G401 (cell line): ENCODE measurements around the gene AKT2. TPM values are rescaled to one million over a fixed set of nuclear protein-coding genes. Genes with fewer than 3 reads are reported as not detected.
A peak's percentile ranks its signal among the peaks of the same experiment; 100 is the strongest.

Experiments
- DNase-seq: peaks from one replicate; pipeline ENCODE4 v3.0.0-alpha.2; 2015; ENCODE audit warnings: low spot score
- in situ Hi-C: cut with HindIII; loops from 2 replicates; pipeline ENCODE4 v1.10.0; 2016; ENCODE audit warnings: low sequenced_read_pairs, mixed read lengths
- total RNA-seq: library from RNA; depleted of rRNA; stranded (reverse); fragments of >200 nt; shearing (Covaris generic); gene quantifications from 2 replicates; pipeline ENCODE4 v1.2.3, GENCODE V29; 2014

The AKT2 gene
- total RNA-seq, 1 experiment from 2014 or later = 71.8 TPM

DNA sequence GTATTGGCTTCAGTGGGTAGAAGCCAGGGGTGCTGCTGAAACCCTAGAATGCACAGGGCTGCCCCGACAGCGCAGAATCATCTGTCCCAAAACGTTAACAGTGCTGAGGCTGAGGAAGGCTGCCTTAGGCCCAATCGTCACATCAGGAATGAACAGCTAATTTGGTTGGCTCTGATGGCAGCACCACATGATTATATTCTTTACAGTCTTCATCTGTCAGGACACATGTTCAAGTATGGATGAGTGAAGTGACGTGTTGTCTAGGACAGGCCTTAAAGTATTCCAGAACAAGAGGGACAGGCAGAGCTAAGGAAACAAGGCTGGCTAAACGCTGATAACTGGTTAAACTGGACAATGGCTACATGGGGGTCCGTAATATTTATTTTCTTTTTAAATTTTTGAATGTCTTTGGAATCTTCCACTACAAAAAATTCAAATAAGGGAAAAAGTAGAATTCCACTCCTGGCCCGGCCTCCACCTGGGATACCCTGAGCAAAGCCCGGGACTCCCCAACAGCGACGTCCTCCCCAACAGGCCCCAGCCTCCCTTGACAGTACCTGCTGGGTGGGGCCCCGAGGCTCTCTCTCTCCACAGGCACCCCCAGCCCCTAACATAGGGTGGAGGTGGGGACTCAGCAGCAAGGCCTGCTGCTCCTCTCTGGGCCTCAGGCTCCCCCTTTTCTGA, 43.9 kb downstream of the AKT2 start:
- no peak for DNase-seq
- in situ Hi-C loops = no loop called here

DNA sequence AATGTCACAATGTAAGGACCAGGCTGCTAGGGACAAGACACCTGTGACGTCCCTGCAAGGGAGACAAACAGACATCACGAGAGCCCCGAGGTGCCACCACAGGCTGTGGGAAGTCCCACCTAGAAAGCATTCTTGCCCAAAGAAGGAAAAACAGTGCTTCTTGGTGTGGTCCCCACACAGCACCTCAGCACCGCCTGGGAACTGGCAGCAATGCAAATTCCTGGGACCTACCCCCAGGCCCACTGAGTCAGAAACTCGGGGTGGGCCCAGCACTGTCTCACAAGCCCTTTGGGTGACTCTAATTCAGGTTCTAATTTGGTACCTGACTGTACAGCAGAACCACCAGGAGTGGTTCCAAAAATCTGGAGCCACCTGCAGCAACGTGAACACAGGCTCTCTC, 44.8 kb downstream of the AKT2 start:
- DNase-seq = no peak
- in situ Hi-C loops = no loop called here

DNA sequence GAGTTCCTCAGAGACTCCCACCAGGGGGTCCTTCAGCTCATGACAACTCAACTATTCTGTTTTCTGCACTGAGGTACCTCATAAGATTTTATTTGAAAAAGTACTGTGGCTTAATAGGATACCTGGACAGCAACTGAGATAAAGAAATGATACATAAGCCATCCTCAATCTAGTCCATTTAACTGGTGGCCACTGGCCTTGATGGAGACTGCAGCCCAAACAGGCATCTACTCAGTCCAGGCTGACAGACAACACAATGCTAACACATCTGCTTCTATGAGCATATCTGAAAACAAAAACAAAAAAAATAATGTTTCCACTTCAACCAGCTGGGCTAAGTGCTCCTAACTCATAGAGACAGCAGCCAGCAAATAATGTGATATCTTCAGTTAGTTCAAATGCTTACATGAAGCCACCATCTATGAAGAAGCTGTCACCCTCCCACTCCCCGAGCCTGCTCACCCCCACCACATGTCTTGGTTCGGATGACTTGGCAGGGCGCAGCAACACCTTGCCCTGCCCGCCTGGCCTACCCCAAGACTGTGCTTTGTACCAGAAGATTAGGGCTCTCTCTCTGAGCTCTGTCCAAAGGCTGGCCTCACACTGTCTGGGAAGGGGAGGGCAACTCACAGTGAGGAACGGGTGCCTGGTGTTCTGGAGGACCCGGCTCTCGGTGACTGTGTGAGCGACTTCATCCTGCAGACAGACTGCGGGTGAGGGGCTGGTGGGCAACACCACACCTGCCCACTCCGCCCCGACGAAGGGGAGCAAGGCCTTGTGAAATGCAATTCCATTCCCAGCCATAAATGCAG, 45.5 kb downstream of the AKT2 start:
- no peak for DNase-seq
- in situ Hi-C loops = no loop called here

DNA sequence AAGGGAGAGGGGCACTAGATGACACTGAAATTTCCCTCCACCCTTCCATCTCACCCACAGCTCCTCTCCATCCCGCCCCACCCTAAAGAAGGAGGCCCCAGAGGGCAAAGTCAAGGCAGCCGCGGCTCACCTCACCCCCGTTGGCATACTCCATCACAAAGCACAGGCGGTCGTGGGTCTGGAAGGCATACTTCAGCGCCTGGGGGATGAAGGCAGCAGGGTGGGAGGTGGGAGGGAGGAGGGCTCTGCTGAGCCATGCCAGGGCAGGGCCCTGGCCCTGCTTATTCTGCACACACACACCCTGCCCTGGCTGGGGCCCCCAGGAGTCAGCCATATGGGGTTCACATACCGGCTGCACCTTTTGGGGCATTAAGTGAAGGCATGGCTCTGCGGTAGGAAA, 46.4 kb downstream of the AKT2 start:
- no peak for DNase-seq
- in situ Hi-C loops = no loop called here

DNA sequence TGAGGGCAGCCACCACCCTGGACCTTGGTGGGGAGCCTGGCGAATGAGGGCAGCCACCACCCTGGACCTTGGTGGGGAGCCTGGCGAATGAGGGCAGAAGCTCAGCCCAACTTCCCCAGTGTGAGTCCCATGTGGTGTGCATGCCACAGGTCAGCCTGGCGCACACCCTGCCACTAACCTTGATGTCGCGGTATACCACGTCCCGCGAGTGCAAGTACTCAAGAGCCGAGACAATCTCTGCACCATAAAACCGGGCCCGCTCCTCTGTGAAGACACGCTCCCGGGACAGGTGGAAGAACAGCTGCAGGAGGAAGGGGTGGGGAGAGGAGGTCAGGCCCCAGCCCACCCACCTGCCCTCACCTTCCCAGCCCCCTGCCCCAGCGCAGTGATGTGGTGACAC, 47.4 kb downstream of the AKT2 start:
- DNase-seq = no peak
- in situ Hi-C loops = no loop called here

DNA sequence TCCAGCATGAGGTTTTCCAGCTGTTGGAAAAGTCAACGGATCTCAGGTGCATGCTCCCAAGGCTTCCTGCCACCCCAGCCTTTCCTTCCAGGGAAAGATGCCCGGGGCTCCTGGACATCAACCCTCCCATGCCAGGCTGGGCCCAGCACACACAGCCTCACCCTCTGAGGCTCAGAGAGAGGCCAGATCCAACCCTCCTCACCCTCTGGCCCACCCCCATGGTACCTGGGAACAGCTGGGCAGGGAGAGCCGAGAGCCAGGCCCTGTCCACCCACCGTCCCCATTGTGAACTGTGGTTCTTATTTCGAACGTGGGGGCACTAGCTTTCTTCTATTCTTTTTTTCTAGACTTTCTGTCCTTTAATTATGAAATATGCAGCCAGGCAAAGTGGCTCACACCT, 48.8 kb downstream of the AKT2 start:
- in situ Hi-C loops = no loop called here
- DNase-seq = no peak

GRCh38 chr19:40236026-40236355, 49.2 kb downstream of the AKT2 start:
- no peak for DNase-seq
- in situ Hi-C loops = no loop called here

DNA sequence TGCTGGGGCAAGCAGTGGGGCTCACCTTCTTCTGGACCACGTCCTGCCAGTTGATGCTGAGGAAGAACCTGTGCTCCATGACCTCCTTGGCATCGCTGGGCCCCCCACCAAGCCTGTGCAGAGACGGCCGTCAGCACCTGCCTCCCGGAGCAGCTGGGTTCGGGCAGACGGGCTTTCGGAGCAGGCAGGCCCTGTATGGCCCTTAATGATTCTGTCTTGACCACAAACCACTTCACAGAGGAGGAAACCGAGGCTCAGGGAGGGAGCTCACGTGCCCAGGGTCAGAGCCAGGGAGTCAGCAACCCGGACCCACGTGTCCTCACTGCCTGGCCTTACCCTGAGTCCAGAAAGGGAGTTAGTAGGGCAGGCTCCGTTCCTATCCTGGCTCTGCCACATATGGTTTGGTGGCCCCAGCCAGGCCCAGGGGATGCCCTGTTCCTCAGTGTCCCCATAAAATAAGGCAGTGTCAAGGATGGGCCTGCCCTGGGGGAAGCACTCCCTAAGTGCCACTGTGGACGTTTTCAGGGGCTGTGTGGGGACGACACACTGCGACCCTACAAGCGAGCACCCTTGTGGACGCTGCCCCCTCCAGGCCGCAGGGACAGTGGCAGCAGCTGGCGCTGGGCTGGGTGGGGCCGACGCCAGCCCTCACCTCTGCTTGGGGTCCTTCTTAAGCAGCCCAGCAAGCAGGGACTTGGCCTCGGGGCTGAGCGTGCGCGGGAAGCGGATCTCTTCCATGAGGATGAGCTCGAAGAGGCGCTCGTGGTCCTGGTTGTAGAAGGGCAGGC, 49.7 kb downstream of the AKT2 start:
- in situ Hi-C loops = no loop called here
- no peak for DNase-seq

- no peak for DNase-seq
- in situ Hi-C loops = no loop called here
These were observed 50.5 kb downstream of the AKT2 start for GRCh38 chr19:40234429-40235237.

GRCh38 chr19:40233811-40234389, 51.2 kb downstream of the AKT2 start:
- no peak for DNase-seq
- in situ Hi-C loops = no loop called here

- in situ Hi-C loops = no loop called here
- no peak for DNase-seq
These were observed 52.0 kb downstream of the AKT2 start for GRCh38 chr19:40232949-40233810.

DNA sequence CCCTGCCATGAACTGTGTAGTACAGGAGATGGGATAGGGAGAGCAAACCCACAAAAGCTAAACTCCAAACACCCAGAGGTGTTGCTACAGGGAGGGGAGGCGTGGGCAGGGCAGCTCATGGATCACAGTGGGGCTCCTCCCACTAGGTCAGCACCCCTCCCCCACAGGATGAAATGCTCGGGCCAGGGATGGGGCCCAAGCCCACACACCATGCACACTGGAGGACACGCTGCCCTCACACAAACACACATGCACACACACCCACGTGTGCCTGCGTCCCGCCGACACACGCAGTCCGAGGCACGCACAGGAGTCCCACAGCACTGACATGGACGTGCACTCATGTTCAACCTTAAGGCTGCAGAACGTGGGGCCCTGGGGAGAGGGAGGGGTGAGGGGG, 52.7 kb downstream of the AKT2 start:
- in situ Hi-C loops = no loop called here
- no peak for DNase-seq

DNA sequence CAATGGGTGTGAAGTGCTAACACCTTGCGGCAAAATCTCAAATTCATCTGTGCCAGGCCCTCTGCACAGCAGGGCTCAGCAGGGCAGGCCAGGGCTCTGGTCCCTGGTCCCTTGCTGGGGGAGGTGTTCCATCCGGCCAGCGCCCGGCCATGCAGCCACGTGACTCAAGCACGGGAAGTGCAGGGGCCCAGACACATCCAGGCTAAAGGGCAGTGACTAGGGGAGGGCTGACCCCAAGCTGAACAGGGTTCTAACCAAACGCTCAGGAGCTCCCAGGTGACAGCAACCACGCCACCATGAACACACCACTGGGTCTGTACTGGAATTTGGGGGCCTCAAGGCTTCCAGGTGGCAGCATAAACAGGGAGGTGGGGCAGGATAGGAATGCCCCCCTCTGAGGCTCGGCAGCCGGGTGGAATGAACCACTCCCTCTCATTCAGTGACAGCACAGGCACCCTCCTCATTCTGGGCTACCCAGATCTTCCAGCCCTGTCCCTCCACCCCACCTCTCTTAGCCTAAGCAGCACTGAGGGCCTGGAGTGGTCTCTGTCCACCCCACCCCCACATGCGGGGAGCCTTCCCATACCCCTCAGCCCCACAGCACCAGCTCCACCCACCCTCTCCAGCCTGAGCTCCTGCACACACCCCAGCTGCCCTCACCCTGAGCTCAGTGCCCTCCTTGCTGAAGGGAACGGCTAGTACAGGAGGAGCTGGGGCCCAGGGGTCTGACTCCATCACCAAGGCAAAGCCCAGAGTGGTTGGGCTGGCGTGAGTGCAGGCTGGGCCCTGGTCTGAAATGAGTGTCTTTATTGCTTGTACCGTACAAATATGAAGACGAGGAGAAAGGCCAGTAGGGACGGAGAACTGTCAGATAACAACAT, 53.4 kb downstream of the AKT2 start:
- peak; percentile 48 for DNase-seq

DNA sequence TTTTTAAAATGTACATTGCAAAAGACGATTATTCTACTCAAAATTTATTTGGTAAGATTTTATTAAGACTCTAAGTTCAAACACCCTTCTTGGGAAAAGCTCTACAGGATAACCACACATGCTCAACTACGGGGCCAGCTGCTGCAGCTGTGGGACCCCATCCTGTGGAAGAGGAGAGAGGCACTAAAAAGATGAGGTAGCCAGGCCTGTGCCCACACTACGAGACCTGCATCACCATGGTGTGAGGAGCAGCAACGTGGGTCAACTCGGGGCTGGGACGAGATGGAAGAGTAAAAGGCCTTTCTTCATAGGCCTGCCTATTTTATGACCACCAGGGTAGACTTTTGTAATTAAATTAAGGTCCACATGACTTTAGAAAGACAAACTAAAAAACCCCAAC, 54.1 kb downstream of the AKT2 start:
- in situ Hi-C loops = no loop called here
- DNase-seq = no peak

More for the DNA sequence above, 53.4 kb downstream of the AKT2 start:
- in situ Hi-C loops = no loop called here

DNA sequence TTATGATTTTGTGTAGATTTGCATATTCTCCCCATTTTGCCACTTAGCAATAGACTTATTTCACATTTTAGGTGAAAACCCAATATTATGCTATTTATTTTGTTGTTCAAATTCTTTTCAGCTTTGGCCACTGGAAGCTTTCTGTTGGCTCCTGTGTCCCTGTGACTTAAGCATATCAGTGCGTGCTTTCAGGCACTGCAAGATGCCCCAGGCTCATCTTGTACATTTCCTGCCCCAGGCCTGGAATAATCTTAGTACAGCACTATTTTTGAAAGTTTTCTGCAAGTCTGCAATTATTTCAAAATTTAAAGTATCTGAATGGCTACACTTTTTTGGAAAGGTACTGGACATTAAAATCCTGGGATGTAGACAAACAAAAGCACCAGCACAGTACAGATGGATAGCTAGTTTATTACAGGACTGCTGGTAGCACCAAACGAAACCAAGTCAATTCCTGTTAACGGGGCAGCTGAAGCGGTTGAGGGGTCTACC, 55.2 kb downstream of the AKT2 start:
- in situ Hi-C loops = no loop called here
- DNase-seq = no peak

- in situ Hi-C loops = no loop called here
- DNase-seq = no peak
These were observed 55.7 kb downstream of the AKT2 start for GRCh38 chr19:40229484-40229883.

GRCh38 chr19:40228863-40229262, 56.3 kb downstream of the AKT2 start:
- no peak for DNase-seq
- in situ Hi-C loops = no loop called here
